VCaP (cell line): ENCODE results near the gene ADH1B.

Experiments
- H3K27ac ChIP-seq: fragments of 450-650 bp; 2 replicates; pipeline ENCODE4 v1.5.1; 2017
- CTCF ChIP-seq: fragments of 450-650 bp; conservative IDR thresholded peaks from 2 replicates; pipeline ENCODE4 v1.5.1; 2017; ENCODE audit warnings: mild to moderate bottlenecking, moderate library complexity

Gene ADH1B

GRCh38 chr4:99275050-99275449 lies 46.2 kb downstream of the ADH1B start:
- no peak for TF ChIP-seq CTCF
- H3K27ac ChIP-seq = no peak overlapping the region

GRCh38 chr4:99273704-99274103 lies 47.5 kb downstream of the ADH1B start:
- no peak for TF ChIP-seq CTCF
- no peak overlapping the region for H3K27ac ChIP-seq

- no peak for TF ChIP-seq CTCF
- no peak overlapping the region for H3K27ac ChIP-seq
Observed at GRCh38 chr4:99264927-99265326, 56.3 kb downstream of the ADH1B start.
